GM23338 (cell line): ENCODE measurements around the gene TLR1. TPM values are rescaled to one million over a fixed set of nuclear protein-coding genes. Genes with fewer than 3 reads are reported as not detected.

Experiments
- ATAC-seq: fragments of 200-7000 bp; cut with Tn5 transposase; 3 replicates; pipeline ENCODE4 v1.9.1; 2020
- DNase-seq: peaks from one replicate; pipeline ENCODE4 v3.0.0-alpha.2; 2015; ENCODE audit warnings: low spot score
- H2AFZ ChIP-seq: fragments of 200-600 bp; sonication (generic); 2 replicates; pipeline ENCODE4 v1.8.0; 2016; ENCODE audit warnings: antibody characterized with exemption, mild to moderate bottlenecking, moderate library complexity
- H3F3A ChIP-seq: fragments of 200-600 bp; sonication (generic); replicated peaks from 2 replicates; pipeline ENCODE4 v1.8.0; 2017; ENCODE audit warnings: antibody characterized with exemption, mixed run types, low read depth
- H3K27ac ChIP-seq: fragments of 200-600 bp; sonication (generic); 2 replicates; pipeline ENCODE4 v1.6.1; 2016; ENCODE audit warnings: low read depth
- H3K27me3 ChIP-seq: fragments of 200-600 bp; sonication (generic); 2 replicates; pipeline ENCODE4 v1.8.0; 2016; ENCODE audit warnings: mild to moderate bottlenecking, mixed run types, moderate library complexity; ENCODE audit not compliant: insufficient read depth
- H3K36me3 ChIP-seq: fragments of 200-600 bp; sonication (generic); 2 replicates; pipeline ENCODE4 v1.8.0; 2016; ENCODE audit warnings: mild to moderate bottlenecking; ENCODE audit not compliant: insufficient read depth
- H3K4me1 ChIP-seq: fragments of 200-600 bp; sonication (generic); 2 replicates; pipeline ENCODE4 v1.8.0; 2016; ENCODE audit warnings: mild to moderate bottlenecking, moderate library complexity; ENCODE audit not compliant: insufficient read depth
- H3K4me2 ChIP-seq: fragments of 200-600 bp; sonication (generic); 2 replicates; pipeline ENCODE4 v1.7.1; 2017; ENCODE audit warnings: mixed run types
- H3K4me3 ChIP-seq: fragments of 200-600 bp; sonication (generic); 2 replicates; pipeline ENCODE4 v1.6.1; 2016; ENCODE audit warnings: mixed run types
- H3K79me2 ChIP-seq: fragments of 200-600 bp; sonication (generic); replicated peaks from 2 replicates; pipeline ENCODE4 v1.8.0; 2017; ENCODE audit warnings: mild to moderate bottlenecking; ENCODE audit not compliant: insufficient read depth
- H3K9me2 ChIP-seq: fragments of 200-600 bp; sonication (generic); 2 replicates; pipeline ENCODE4 v1.8.0; 2017; ENCODE audit not compliant: insufficient read depth
- H4K20me1 ChIP-seq: fragments of 200-600 bp; sonication (generic); replicated peaks from 2 replicates; pipeline ENCODE4 v1.8.0; 2017; ENCODE audit warnings: mild to moderate bottlenecking; ENCODE audit not compliant: insufficient read depth
- H3K27ac Mint-ChIP-seq: 2 replicates; pipeline ENCODE4 v1.8.0; 2020; ENCODE audit warnings: inconsistent platforms, mild to moderate bottlenecking, moderate library complexity, mixed read lengths
- H3K27me3 Mint-ChIP-seq: 3 replicates; pipeline ENCODE4 v1.8.0; 2022; ENCODE audit warnings: low read depth, mild to moderate bottlenecking, moderate library complexity, mixed read lengths, inconsistent platforms; ENCODE audit not compliant: insufficient read depth, poor library complexity
- H3K36me3 Mint-ChIP-seq: 3 replicates; pipeline ENCODE4 v1.8.0; 2021; ENCODE audit warnings: low read depth, mild to moderate bottlenecking, inconsistent platforms, moderate library complexity, mixed read lengths
- H3K4me1 Mint-ChIP-seq: 3 replicates; pipeline ENCODE4 v1.8.0; 2020; ENCODE audit warnings: mild to moderate bottlenecking, inconsistent platforms, mixed read lengths
- H3K4me3 Mint-ChIP-seq: 3 replicates; pipeline ENCODE4 v1.8.0; 2021; ENCODE audit warnings: moderate library complexity, mild to moderate bottlenecking, inconsistent platforms, mixed read lengths
- H3K9me3 Mint-ChIP-seq: 3 replicates; pipeline ENCODE4 v1.8.0; 2020; ENCODE audit warnings: moderate library complexity, mild to moderate bottlenecking, inconsistent platforms, mixed read lengths
- EZH2phosphoT487 ChIP-seq: fragments of 200-600 bp; sonication (generic); IDR thresholded peaks from one replicate; pipeline ENCODE4 v1.8.1; 2018; ENCODE audit warnings: antibody characterized with exemption; ENCODE audit not compliant: unreplicated experiment
- JUNB ChIP-seq: IDR thresholded peaks from one replicate; pipeline ENCODE4 v1.6.1; 2016; ENCODE audit warnings: antibody characterized with exemption; ENCODE audit not compliant: unreplicated experiment
- NANOG ChIP-seq: IDR thresholded peaks from 2 replicates; pipeline ENCODE4 v1.6.1; 2016; ENCODE audit warnings: antibody characterized with exemption, borderline replicate concordance
- STAT1 ChIP-seq: IDR thresholded peaks from one replicate; pipeline ENCODE4 v1.6.1; 2016; ENCODE audit warnings: antibody characterized with exemption; ENCODE audit not compliant: unreplicated experiment
- ZNF114 ChIP-seq: fragments of 250-450 bp; sonication (Bioruptor Pico); IDR thresholded peaks from 2 replicates; pipeline ENCODE4 v1.5.0; 2020; ENCODE audit warnings: mild to moderate bottlenecking, moderate library complexity
- ZNF331 ChIP-seq: fragments of 250-450 bp; sonication (Bioruptor Pico); IDR thresholded peaks from 2 replicates; pipeline ENCODE4 v1.5.0; 2020; ENCODE audit warnings: low read depth, mild to moderate bottlenecking, moderate library complexity
- polyA plus RNA-seq: library from polyadenylated mRNA; unstranded; fragments of >200 nt; fragmentation: Nextera tagmentation; extraction: Ambion mirVana; gene quantifications from 2 replicates; pipeline ENCODE4 v1.2.1, GENCODE V29; 2016
- total RNA-seq: library from RNA; depleted of rRNA; stranded (reverse); fragments of >200 nt; shearing (Covaris generic); gene quantifications from 2 replicates; pipeline ENCODE4 v1.2.3, GENCODE V29; 2014
- TF ChIP-seq, protein P1 (sequence below): IDR thresholded peaks from one replicate; pipeline ENCODE4 v1.6.1; 2018; ENCODE audit warnings: antibody characterized with exemption; ENCODE audit not compliant: unreplicated experiment
- TF ChIP-seq, protein P2 (sequence below): IDR thresholded peaks from 2 replicates; pipeline ENCODE4 v1.6.1; 2016; ENCODE audit warnings: antibody characterized with exemption

TLR1 gene
- total and polyA plus RNA-seq, 2 experiments from 2014 or later, result 0.07 TPM; not detected in 1

DNA sequence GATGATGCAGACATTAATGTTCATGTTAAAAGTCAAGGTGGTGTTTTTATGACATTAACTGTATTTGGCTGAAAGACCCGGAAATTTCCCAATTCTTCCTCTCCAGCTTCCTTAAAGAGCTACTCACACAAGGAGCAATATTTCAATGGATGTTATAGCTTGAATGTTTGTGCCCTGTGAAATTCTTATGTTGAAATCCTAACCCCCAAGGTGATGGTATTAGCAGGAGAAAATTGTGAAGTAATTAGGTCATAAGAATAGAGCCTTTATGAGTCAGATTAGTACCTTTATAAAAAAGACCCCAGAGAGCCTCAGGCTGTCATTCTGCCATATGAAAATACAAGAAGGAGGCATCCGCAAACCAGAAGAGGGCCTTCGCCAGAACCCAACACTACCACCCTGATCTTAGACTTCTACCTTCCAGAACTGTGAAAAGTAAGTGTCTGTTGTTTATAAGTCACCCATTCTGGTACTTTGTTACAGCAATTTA, 3.6 kb downstream of the TLR1 start:
- no peaks in the 10 kb centered on the region for H4K20me1 ChIP-seq
- H3K27me3 ChIP-seq, result no peaks in the 10 kb centered on the region
- Mint-ChIP-seq H3K4me1 (no peaks in the 10 kb centered on the region; the same call in 2 of the 3 replicates), H3K36me3 (peaks cover 17% of the 10 kb centered on the region), H3K4me3 (no peak overlapping the region), H3K27ac (no peak overlapping the region), H3K9me3 (peaks cover 40% of the 10 kb centered on the region), H3K27me3 (no peaks in the 10 kb centered on the region)
- TF ChIP-seq ZNF114 (CRISPR knock-in tag), result no peak
- no peak for TF ChIP-seq JUNB
- TF ChIP-seq, protein P1, sequence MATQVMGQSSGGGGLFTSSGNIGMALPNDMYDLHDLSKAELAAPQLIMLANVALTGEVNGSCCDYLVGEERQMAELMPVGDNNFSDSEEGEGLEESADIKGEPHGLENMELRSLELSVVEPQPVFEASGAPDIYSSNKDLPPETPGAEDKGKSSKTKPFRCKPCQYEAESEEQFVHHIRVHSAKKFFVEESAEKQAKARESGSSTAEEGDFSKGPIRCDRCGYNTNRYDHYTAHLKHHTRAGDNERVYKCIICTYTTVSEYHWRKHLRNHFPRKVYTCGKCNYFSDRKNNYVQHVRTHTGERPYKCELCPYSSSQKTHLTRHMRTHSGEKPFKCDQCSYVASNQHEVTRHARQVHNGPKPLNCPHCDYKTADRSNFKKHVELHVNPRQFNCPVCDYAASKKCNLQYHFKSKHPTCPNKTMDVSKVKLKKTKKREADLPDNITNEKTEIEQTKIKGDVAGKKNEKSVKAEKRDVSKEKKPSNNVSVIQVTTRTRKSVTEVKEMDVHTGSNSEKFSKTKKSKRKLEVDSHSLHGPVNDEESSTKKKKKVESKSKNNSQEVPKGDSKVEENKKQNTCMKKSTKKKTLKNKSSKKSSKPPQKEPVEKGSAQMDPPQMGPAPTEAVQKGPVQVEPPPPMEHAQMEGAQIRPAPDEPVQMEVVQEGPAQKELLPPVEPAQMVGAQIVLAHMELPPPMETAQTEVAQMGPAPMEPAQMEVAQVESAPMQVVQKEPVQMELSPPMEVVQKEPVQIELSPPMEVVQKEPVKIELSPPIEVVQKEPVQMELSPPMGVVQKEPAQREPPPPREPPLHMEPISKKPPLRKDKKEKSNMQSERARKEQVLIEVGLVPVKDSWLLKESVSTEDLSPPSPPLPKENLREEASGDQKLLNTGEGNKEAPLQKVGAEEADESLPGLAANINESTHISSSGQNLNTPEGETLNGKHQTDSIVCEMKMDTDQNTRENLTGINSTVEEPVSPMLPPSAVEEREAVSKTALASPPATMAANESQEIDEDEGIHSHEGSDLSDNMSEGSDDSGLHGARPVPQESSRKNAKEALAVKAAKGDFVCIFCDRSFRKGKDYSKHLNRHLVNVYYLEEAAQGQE, result no peak
- H3K9me2 ChIP-seq, result peaks cover 6% of the 10 kb centered on the region
- no peak overlapping the region for H3K4me2 ChIP-seq
- no peak overlapping the region for H3K4me3 ChIP-seq
- no peak overlapping the region for H3K27ac ChIP-seq
- H3K4me1 ChIP-seq, result no peaks in the 10 kb centered on the region
- no peak overlapping the region for H2AFZ ChIP-seq
- H3F3A ChIP-seq, result no peaks in the 10 kb centered on the region
- no peaks in the 10 kb centered on the region for H3K79me2 ChIP-seq
- H3K36me3 ChIP-seq, result no peaks in the 10 kb centered on the region
- no peak for DNase-seq
- ATAC-seq, result no peak

DNA sequence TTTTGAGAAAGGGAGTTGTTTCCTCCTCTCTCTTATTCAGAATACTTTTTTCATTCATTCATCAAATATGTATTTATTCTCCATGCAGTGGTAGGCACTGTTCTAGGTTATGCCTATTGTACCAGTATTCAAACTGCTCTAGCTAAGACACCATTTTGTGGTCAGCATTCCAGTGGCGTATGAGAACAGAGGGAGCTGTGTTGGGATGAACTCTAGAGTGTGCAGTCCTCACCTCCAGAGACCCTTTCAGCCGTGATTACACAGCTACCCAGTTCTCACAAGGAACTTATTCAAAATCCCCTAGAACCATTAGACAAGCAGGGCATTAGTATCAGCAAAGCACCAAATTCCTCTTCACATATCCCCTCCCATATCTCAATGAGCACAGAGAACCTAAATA, 4.2 kb downstream of the TLR1 start:
- Mint-ChIP-seq H3K27ac (no peak overlapping the region), H3K4me3 (no peak overlapping the region), H3K9me3 (peaks cover 34% of the 10 kb centered on the region), H3K4me1 (no peaks in the 10 kb centered on the region; the same call in 2 of the 3 replicates), H3K36me3 (peaks cover 17% of the 10 kb centered on the region), H3K27me3 (no peaks in the 10 kb centered on the region)
- H3K4me1 ChIP-seq, result no peaks in the 10 kb centered on the region
- no peaks in the 10 kb centered on the region for H3K36me3 ChIP-seq
- no peaks in the 10 kb centered on the region for H3K79me2 ChIP-seq
- DNase-seq, result no peak
- peaks cover 4% of the 10 kb centered on the region for H3K9me2 ChIP-seq
- H2AFZ ChIP-seq, result no peak overlapping the region
- no peak overlapping the region for H3K27ac ChIP-seq
- H3K4me2 ChIP-seq, result no peak overlapping the region
- H3K4me3 ChIP-seq, result no peak overlapping the region
- ATAC-seq, result no peak
- H4K20me1 ChIP-seq, result no peaks in the 10 kb centered on the region
- H3F3A ChIP-seq, result no peaks in the 10 kb centered on the region
- H3K27me3 ChIP-seq, result no peaks in the 10 kb centered on the region
- TF ChIP-seq ZNF331 (CRISPR knock-in tag) (no peak), ZNF114 (CRISPR knock-in tag) (no peak), EZH2phosphoT487 (no peak), JUNB (no peak), STAT1 (no peak), NANOG (no peak)
- TF ChIP-seq, protein P2, sequence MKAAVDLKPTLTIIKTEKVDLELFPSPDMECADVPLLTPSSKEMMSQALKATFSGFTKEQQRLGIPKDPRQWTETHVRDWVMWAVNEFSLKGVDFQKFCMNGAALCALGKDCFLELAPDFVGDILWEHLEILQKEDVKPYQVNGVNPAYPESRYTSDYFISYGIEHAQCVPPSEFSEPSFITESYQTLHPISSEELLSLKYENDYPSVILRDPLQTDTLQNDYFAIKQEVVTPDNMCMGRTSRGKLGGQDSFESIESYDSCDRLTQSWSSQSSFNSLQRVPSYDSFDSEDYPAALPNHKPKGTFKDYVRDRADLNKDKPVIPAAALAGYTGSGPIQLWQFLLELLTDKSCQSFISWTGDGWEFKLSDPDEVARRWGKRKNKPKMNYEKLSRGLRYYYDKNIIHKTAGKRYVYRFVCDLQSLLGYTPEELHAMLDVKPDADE, result no peak
- TF ChIP-seq, protein P1, result no peak
